Activated T-helper 17 cell treated with anti-CD3 and anti-CD28 coated beads, Interleukin-2, amount 50 U/mL, for 72 hours (primary cell): Measurements from ENCODE around the gene GCK. TPM values are rescaled to one million over a fixed set of nuclear protein-coding genes. Genes with fewer than 3 reads are reported as not detected.
A peak's percentile ranks its signal among the peaks of the same experiment; 100 is the strongest.

ENCODE experiments used
- ATAC-seq: fragments of 150-1000 bp; cut with Tn5 transposase; replicated peaks from 2 replicates; pipeline ENCODE4 v1.10.0; 2021; ENCODE audit warnings: mild to moderate bottlenecking, moderate library complexity
- H3K27ac Mint-ChIP-seq: one replicate; pipeline ENCODE4 v1.8.0; 2022; ENCODE audit warnings: mixed read lengths
- H3K27me3 Mint-ChIP-seq: one replicate; pipeline ENCODE4 v1.8.0; 2022; ENCODE audit warnings: mixed read lengths
- H3K36me3 Mint-ChIP-seq: one replicate; pipeline ENCODE4 v1.8.0; 2022; ENCODE audit warnings: low read depth, mild to moderate bottlenecking, mixed read lengths
- H3K4me1 Mint-ChIP-seq: one replicate; pipeline ENCODE4 v1.8.0; 2022; ENCODE audit warnings: mixed read lengths
- H3K4me3 Mint-ChIP-seq: one replicate; pipeline ENCODE4 v1.8.0; 2022; ENCODE audit warnings: mild to moderate bottlenecking, mixed read lengths
- H3K9me3 Mint-ChIP-seq: one replicate; pipeline ENCODE4 v1.8.0; 2022; ENCODE audit warnings: mixed read lengths
- total RNA-seq, 2 donors: library from RNA; stranded (reverse); gene quantifications; one replicate each; pipeline ENCODE4 v1.2.3, GENCODE V29; 2022

The GCK gene
- total RNA-seq, 2 donors from 2014 or later, result 0.58 to 1.2 TPM

GRCh38 chr7:44104860-44105771 lies 84.1 kb downstream of the GCK start:
- H3K9me3 Mint-ChIP-seq, result no peaks in the 10 kb centered on the region
- H3K27ac Mint-ChIP-seq, result no peak overlapping the region
- no peaks in the 10 kb centered on the region for H3K36me3 Mint-ChIP-seq
- H3K4me3 Mint-ChIP-seq, result peak overlapping the region; percentile 27
- H3K4me1 Mint-ChIP-seq, result no peaks in the 10 kb centered on the region
- peaks cover 18% of the 10 kb centered on the region for H3K27me3 Mint-ChIP-seq
- peak; percentile 17 for ATAC-seq

GRCh38 chr7:44103923-44104859 lies 85.0 kb downstream of the GCK start, which contains the start of gene AEBP1:
Gene AEBP1, plus strand, starts transcription at chr7:44104345. Its CDS starts 321 bp downstream, at chr7:44104666.
- Mint-ChIP-seq H3K9me3 (no peaks in the 10 kb centered on the region), H3K27me3 (peaks cover 18% of the 10 kb centered on the region), H3K27ac (peak within 1 kb of the TSS; percentile 10), H3K36me3 (no peaks in the 10 kb centered on the region), H3K4me3 (peak within 1 kb of the TSS; percentile 64), H3K4me1 (no peaks in the 10 kb centered on the region)
- ATAC-seq, result peak; percentile 64

- no peak for ATAC-seq
- H3K27ac Mint-ChIP-seq, result peak overlapping the region; percentile 10
- peak overlapping the region; percentile 64 for H3K4me3 Mint-ChIP-seq
- H3K27me3 Mint-ChIP-seq, result peaks cover 18% of the 10 kb centered on the region
- no peaks in the 10 kb centered on the region for H3K4me1 Mint-ChIP-seq
- no peaks in the 10 kb centered on the region for H3K36me3 Mint-ChIP-seq
- H3K9me3 Mint-ChIP-seq, result no peaks in the 10 kb centered on the region
Measured at GRCh38 chr7:44103566-44103922, 85.7 kb downstream of the GCK start.

- peak overlapping the region; percentile 10 for H3K27ac Mint-ChIP-seq
- H3K36me3 Mint-ChIP-seq, result no peaks in the 10 kb centered on the region
- H3K9me3 Mint-ChIP-seq, result no peaks in the 10 kb centered on the region
- H3K27me3 Mint-ChIP-seq, result peaks cover 18% of the 10 kb centered on the region
- H3K4me1 Mint-ChIP-seq, result no peaks in the 10 kb centered on the region
- peak overlapping the region; percentile 64 for H3K4me3 Mint-ChIP-seq
- ATAC-seq, result no peak
Measured at GRCh38 chr7:44102846-44103565, 86.2 kb downstream of the GCK start.

GRCh38 chr7:44101966-44102845 lies 87.0 kb downstream of the GCK start:
- Mint-ChIP-seq H3K36me3 (no peaks in the 10 kb centered on the region), H3K4me1 (no peaks in the 10 kb centered on the region), H3K27me3 (peaks cover 18% of the 10 kb centered on the region), H3K9me3 (no peaks in the 10 kb centered on the region), H3K27ac (no peak overlapping the region), H3K4me3 (no peak overlapping the region)
- ATAC-seq, result no peak

- Mint-ChIP-seq H3K4me1 (peaks cover 5% of the 10 kb centered on the region), H3K9me3 (no peaks in the 10 kb centered on the region), H3K27ac (no peak overlapping the region), H3K27me3 (peaks cover 18% of the 10 kb centered on the region), H3K4me3 (no peak overlapping the region), H3K36me3 (no peaks in the 10 kb centered on the region)
- ATAC-seq, result no peak
Measured at GRCh38 chr7:44101303-44101965, 87.8 kb downstream of the GCK start.

- no peaks in the 10 kb centered on the region for H3K36me3 Mint-ChIP-seq
- H3K4me1 Mint-ChIP-seq, result peaks cover 6% of the 10 kb centered on the region
- H3K4me3 Mint-ChIP-seq, result no peak overlapping the region
- no peak overlapping the region for H3K27ac Mint-ChIP-seq
- H3K27me3 Mint-ChIP-seq, result peaks cover 11% of the 10 kb centered on the region
- ATAC-seq, result no peak
- H3K9me3 Mint-ChIP-seq, result no peaks in the 10 kb centered on the region
Measured at GRCh38 chr7:44100458-44101302, 88.6 kb downstream of the GCK start.

- H3K4me1 Mint-ChIP-seq, result peaks cover 6% of the 10 kb centered on the region
- ATAC-seq, result no peak
- no peak overlapping the region for H3K27ac Mint-ChIP-seq
- H3K4me3 Mint-ChIP-seq, result no peak overlapping the region
- peaks cover 6% of the 10 kb centered on the region for H3K27me3 Mint-ChIP-seq
- H3K9me3 Mint-ChIP-seq, result no peaks in the 10 kb centered on the region
- H3K36me3 Mint-ChIP-seq, result no peaks in the 10 kb centered on the region
Measured at GRCh38 chr7:44099669-44100068, 89.6 kb downstream of the GCK start.

GRCh38 chr7:44098092-44099068 lies 90.9 kb downstream of the GCK start:
- Mint-ChIP-seq H3K36me3 (no peaks in the 10 kb centered on the region), H3K4me1 (peaks cover 6% of the 10 kb centered on the region), H3K9me3 (no peaks in the 10 kb centered on the region), H3K4me3 (no peak overlapping the region), H3K27me3 (peaks cover 4% of the 10 kb centered on the region), H3K27ac (peak overlapping the region; percentile 45)
- no peak for ATAC-seq

- H3K4me3 Mint-ChIP-seq, result no peak overlapping the region
- H3K4me1 Mint-ChIP-seq, result peaks cover 6% of the 10 kb centered on the region
- H3K27me3 Mint-ChIP-seq, result no peaks in the 10 kb centered on the region
- no peaks in the 10 kb centered on the region for H3K36me3 Mint-ChIP-seq
- peak overlapping the region; percentile 45 for H3K27ac Mint-ChIP-seq
- no peaks in the 10 kb centered on the region for H3K9me3 Mint-ChIP-seq
- peak; percentile 71 for ATAC-seq
Measured at GRCh38 chr7:44097064-44097932, 91.9 kb downstream of the GCK start.
